Karpas-422 (cell line): Measurements from ENCODE around the gene SPATS1. TPM values are rescaled to one million over a fixed set of nuclear protein-coding genes. Genes with fewer than 3 reads are reported as not detected.

Source experiments
- DNase-seq: peaks from one replicate; pipeline ENCODE4 v3.0.0-alpha.2; 2015
- H2AFZ ChIP-seq: fragments of 200-600 bp; sonication (generic); 2 replicates; pipeline ENCODE4 v1.6.1; 2014; ENCODE audit warnings: antibody characterized with exemption, low read length, mixed read lengths
- H3K27ac ChIP-seq: fragments of 200-600 bp; sonication (generic); 2 replicates; pipeline ENCODE4 v1.5.1; 2014; ENCODE audit warnings: mild to moderate bottlenecking, low read length, moderate library complexity
- H3K27me3 ChIP-seq: fragments of 200-600 bp; sonication (generic); 2 replicates; pipeline ENCODE4 v1.6.1; 2014; ENCODE audit warnings: low read length, mixed read lengths
- H3K36me3 ChIP-seq: fragments of 200-600 bp; sonication (generic); 2 replicates; pipeline ENCODE4 v1.6.1; 2014; ENCODE audit warnings: low read length, mixed read lengths; ENCODE audit not compliant: insufficient read depth
- H3K4me1 ChIP-seq: fragments of 200-600 bp; sonication (generic); 2 replicates; pipeline ENCODE4 v1.6.1; 2014; ENCODE audit warnings: mild to moderate bottlenecking, low read length, mixed read lengths
- H3K4me2 ChIP-seq: fragments of 200-600 bp; sonication (generic); 2 replicates; pipeline ENCODE4 v1.6.1; 2014; ENCODE audit warnings: low read length, low read depth, mild to moderate bottlenecking; ENCODE audit not compliant: poor library complexity, severe bottlenecking
- H3K4me3 ChIP-seq: fragments of 200-600 bp; sonication (generic); 2 replicates; pipeline ENCODE4 v1.5.1; 2014; ENCODE audit warnings: mild to moderate bottlenecking, antibody characterized with exemption, low read length, mixed read lengths
- H3K79me2 ChIP-seq: fragments of 200-600 bp; sonication (generic); 2 replicates; pipeline ENCODE4 v1.6.1; 2014; ENCODE audit warnings: mild to moderate bottlenecking, low read length, mixed read lengths
- H3K9ac ChIP-seq: fragments of 200-600 bp; sonication (generic); 2 replicates; pipeline ENCODE4 v1.6.0; 2014; ENCODE audit warnings: low read length
- H3K9me2 ChIP-seq: fragments of 200-600 bp; sonication (generic), shearing (Covaris generic); replicated peaks from 2 replicates; pipeline ENCODE4 v1.6.0; 2014; ENCODE audit warnings: mild to moderate bottlenecking, low read length, moderate library complexity; ENCODE audit not compliant: insufficient read depth
- H3K9me3 ChIP-seq: fragments of 300-700, 200-600 bp; sonication (generic); 2 replicates; pipeline ENCODE4 v1.6.1; 2014; ENCODE audit warnings: low read length, mixed read lengths
- H4K20me1 ChIP-seq: fragments of 200-600 bp; sonication (generic); 2 replicates; pipeline ENCODE4 v1.6.1; 2014; ENCODE audit warnings: mild to moderate bottlenecking, antibody characterized with exemption, low read length, low read depth; ENCODE audit not compliant: insufficient read depth
- total RNA-seq: library from RNA; depleted of rRNA; stranded (reverse); fragments of >200 nt; shearing (Covaris generic); gene quantifications from 2 replicates; pipeline ENCODE4 v1.2.3, GENCODE V29; 2014; ENCODE audit warnings: low replicate concordance

Gene SPATS1
- total RNA-seq, 1 experiment from 2014 or later: not detected

GRCh38 chr6:44377484-44377883 lies 35.0 kb downstream of the SPATS1 start:
- Histone ChIP-seq H3K36me3 (no peaks in the 10 kb centered on the region), H3K4me3 (no peak overlapping the region), H3K9me2 (no peaks in the 10 kb centered on the region), H3K27me3 (no peaks in the 10 kb centered on the region), H3K9me3 (no peaks in the 10 kb centered on the region), H2AFZ (no peak overlapping the region), H3K4me1 (no peaks in the 10 kb centered on the region), H4K20me1 (no peaks in the 10 kb centered on the region), H3K4me2 (no peak overlapping the region), H3K79me2 (no peaks in the 10 kb centered on the region), H3K9ac (no peak overlapping the region), H3K27ac (no peak overlapping the region)
- no peak for DNase-seq

DNA sequence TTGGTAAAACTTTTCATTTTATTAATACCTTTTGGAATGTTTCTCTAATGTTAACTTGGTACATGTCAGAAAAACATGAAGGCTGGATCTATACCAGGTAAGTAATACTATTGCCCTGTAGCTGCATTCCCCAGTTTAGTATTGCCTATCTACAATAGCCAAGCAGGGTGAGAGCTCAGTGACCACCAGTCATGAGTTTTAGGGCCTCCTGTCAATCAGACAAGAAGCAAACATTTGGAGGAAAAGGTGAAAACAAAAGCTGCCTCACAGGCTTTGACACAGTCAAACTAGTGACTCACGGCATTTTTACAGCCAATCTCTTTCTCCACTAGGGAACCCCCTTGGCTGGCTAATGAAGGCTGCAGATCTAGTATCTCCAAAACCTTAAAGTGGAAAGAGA lies 35.5 kb downstream of the SPATS1 start:
- Histone ChIP-seq H3K36me3 (no peaks in the 10 kb centered on the region), H3K27ac (no peak overlapping the region), H3K9me2 (no peaks in the 10 kb centered on the region), H3K4me2 (no peak overlapping the region), H4K20me1 (no peaks in the 10 kb centered on the region), H2AFZ (no peak overlapping the region), H3K9ac (no peak overlapping the region), H3K9me3 (no peaks in the 10 kb centered on the region), H3K79me2 (no peaks in the 10 kb centered on the region), H3K27me3 (no peaks in the 10 kb centered on the region), H3K4me1 (no peaks in the 10 kb centered on the region), H3K4me3 (no peak overlapping the region)
- DNase-seq: no peak

DNA sequence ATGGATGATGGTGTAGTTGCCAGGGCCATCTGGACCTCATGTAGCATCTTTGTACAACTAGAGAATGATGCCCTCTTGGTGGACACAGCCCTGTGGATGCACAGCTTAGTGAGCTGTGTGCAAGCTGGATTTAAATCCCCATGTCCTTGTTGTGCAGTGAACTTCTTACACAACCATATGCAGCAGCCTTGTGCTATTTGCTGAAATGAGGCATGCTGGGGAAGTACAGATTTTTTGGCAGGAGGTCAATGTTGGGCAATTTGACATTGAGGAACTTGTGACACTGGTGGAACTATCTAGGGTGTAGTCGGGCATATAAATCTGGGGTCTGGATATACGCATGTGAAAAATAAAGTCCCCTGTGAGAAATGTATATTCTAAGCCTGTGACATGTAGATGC lies 39.3 kb downstream of the SPATS1 start:
- Histone ChIP-seq H3K4me1 (peaks cover 6% of the 10 kb centered on the region), H3K4me2 (no peak overlapping the region), H4K20me1 (no peaks in the 10 kb centered on the region), H2AFZ (no peak overlapping the region), H3K9me3 (no peaks in the 10 kb centered on the region), H3K4me3 (no peak overlapping the region), H3K27me3 (no peaks in the 10 kb centered on the region), H3K9ac (no peak overlapping the region), H3K36me3 (no peaks in the 10 kb centered on the region), H3K27ac (no peak overlapping the region), H3K79me2 (no peaks in the 10 kb centered on the region), H3K9me2 (no peaks in the 10 kb centered on the region)
- no peak for DNase-seq

- H4K20me1 ChIP-seq: peaks cover 24% of the 10 kb centered on the region; the same call in 1 of the 2 replicates
- H2AFZ ChIP-seq: peak overlapping the region; percentile 77
- peak overlapping the region; percentile 85 for H3K9ac ChIP-seq
- no peaks in the 10 kb centered on the region for H3K27me3 ChIP-seq
- peaks cover 33% of the 10 kb centered on the region for H3K79me2 ChIP-seq
- peaks cover 10% of the 10 kb centered on the region; the same call in 1 of the 2 replicates for H3K36me3 ChIP-seq
- H3K9me2 ChIP-seq: no peaks in the 10 kb centered on the region
- H3K4me2 ChIP-seq: peak overlapping the region; percentile 96
- H3K4me1 ChIP-seq: peaks cover 29% of the 10 kb centered on the region
- no peaks in the 10 kb centered on the region for H3K9me3 ChIP-seq
- DNase-seq: no peak
- H3K27ac ChIP-seq: peak overlapping the region; percentile 83
- H3K4me3 ChIP-seq: peak overlapping the region; percentile 73
Measured at GRCh38 chr6:44386364-44386928, 44.0 kb downstream of the SPATS1 start.

DNA sequence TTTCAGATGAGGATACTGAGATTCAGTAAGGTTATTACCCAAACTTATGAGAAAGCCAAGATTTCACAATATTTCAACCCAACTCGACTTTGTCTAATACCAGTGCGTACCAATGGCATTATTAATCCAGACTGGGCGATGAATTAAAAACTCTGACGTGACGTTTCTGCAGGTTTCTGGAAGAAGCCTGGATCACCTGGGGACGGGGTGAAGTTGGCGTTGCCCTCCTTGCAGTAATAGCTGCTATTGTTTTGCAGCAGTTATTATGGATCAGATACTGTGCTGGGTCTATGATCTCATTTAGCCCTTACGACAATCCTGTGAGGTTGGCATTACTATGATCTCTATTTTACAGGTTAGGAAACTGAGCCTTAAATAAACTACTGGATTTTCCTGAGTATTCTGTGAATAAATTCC lies 44.5 kb downstream of the SPATS1 start:
- Histone ChIP-seq H3K4me3 (peak overlapping the region; percentile 73), H2AFZ (peak overlapping the region; percentile 77), H3K4me2 (peak overlapping the region; percentile 96), H3K9ac (peak overlapping the region; percentile 85), H3K27me3 (no peaks in the 10 kb centered on the region), H3K79me2 (peaks cover 38% of the 10 kb centered on the region), H3K9me2 (no peaks in the 10 kb centered on the region), H3K36me3 (peaks cover 15% of the 10 kb centered on the region), H3K4me1 (peaks cover 29% of the 10 kb centered on the region), H3K27ac (peak overlapping the region; percentile 83), H4K20me1 (peaks cover 24% of the 10 kb centered on the region; the same call in 1 of the 2 replicates), H3K9me3 (no peaks in the 10 kb centered on the region)
- DNase-seq: peak; percentile 59

GRCh38 chr6:44387346-44388134 lies 45.1 kb downstream of the SPATS1 start, which contains the start of gene CDC5L:
Gene CDC5L (plus strand): TSS chr6:44387706. CDS start chr6:44387824, 118 bp downstream.
- peak within 1 kb of the TSS; percentile 83 for H3K27ac ChIP-seq
- H3K36me3 ChIP-seq: peaks cover 20% of the 10 kb centered on the region
- peak within 1 kb of the TSS; percentile 85 for H3K9ac ChIP-seq
- peak within 1 kb of the TSS; percentile 87 for H2AFZ ChIP-seq
- peak within 1 kb of the TSS; percentile 96 for H3K4me2 ChIP-seq
- no peaks in the 10 kb centered on the region for H3K27me3 ChIP-seq
- peaks cover 29% of the 10 kb centered on the region for H3K4me1 ChIP-seq
- peak within 1 kb of the TSS; percentile 73 for H3K4me3 ChIP-seq
- peaks cover 44% of the 10 kb centered on the region for H3K79me2 ChIP-seq
- no peaks in the 10 kb centered on the region for H3K9me2 ChIP-seq
- peak; percentile 99 for DNase-seq
- peaks cover 24% of the 10 kb centered on the region; the same call in 1 of the 2 replicates for H4K20me1 ChIP-seq
- no peaks in the 10 kb centered on the region for H3K9me3 ChIP-seq

- H3K79me2 ChIP-seq: peaks cover 46% of the 10 kb centered on the region
- H2AFZ ChIP-seq: no peak overlapping the region
- peak overlapping the region; percentile 77 for H3K4me2 ChIP-seq
- H3K9me2 ChIP-seq: no peaks in the 10 kb centered on the region
- H3K9me3 ChIP-seq: no peaks in the 10 kb centered on the region
- no peaks in the 10 kb centered on the region for H3K27me3 ChIP-seq
- peak overlapping the region; percentile 73 for H3K4me3 ChIP-seq
- H3K27ac ChIP-seq: no peak overlapping the region
- peaks cover 24% of the 10 kb centered on the region for H3K36me3 ChIP-seq
- peak overlapping the region; percentile 85 for H3K9ac ChIP-seq
- peaks cover 24% of the 10 kb centered on the region; the same call in 1 of the 2 replicates for H4K20me1 ChIP-seq
- peaks cover 29% of the 10 kb centered on the region for H3K4me1 ChIP-seq
- DNase-seq: peak; percentile 66
Measured at GRCh38 chr6:44388135-44388487, 45.7 kb downstream of the SPATS1 start.

GRCh38 chr6:44388887-44389286 lies 46.4 kb downstream of the SPATS1 start:
- Histone ChIP-seq H3K79me2 (peaks cover 54% of the 10 kb centered on the region), H3K27me3 (no peaks in the 10 kb centered on the region), H3K9me2 (no peaks in the 10 kb centered on the region), H3K4me1 (peaks cover 29% of the 10 kb centered on the region), H3K4me2 (peak overlapping the region; percentile 77), H3K4me3 (peak overlapping the region; percentile 73), H2AFZ (no peak overlapping the region), H3K9me3 (no peaks in the 10 kb centered on the region), H3K9ac (peak overlapping the region; percentile 85), H4K20me1 (peaks cover 25% of the 10 kb centered on the region; the same call in 1 of the 2 replicates), H3K27ac (no peak overlapping the region), H3K36me3 (peaks cover 32% of the 10 kb centered on the region)
- no peak for DNase-seq
